Neural progenitor cell (in vitro differentiated cells): ENCODE results near the gene ERC2. TPM values are rescaled to one million over a fixed set of nuclear protein-coding genes. Genes with fewer than 3 reads are reported as not detected.

Source experiments
- DNase-seq: peaks from one replicate; pipeline ENCODE4 v3.0.0-alpha.2; 2016; ENCODE audit warnings: low spot score
- H2AFZ ChIP-seq: fragments of 200-600 bp; sonication (generic); replicated peaks from 2 replicates; pipeline ENCODE4 v1.6.1; 2016; ENCODE audit warnings: antibody characterized with exemption
- H3F3A ChIP-seq: fragments of 200-600 bp; sonication (generic); 2 replicates; pipeline ENCODE4 v1.6.1; 2016; ENCODE audit warnings: antibody characterized with exemption, low read depth
- H3K27ac ChIP-seq: fragments of 200-600 bp; sonication (generic); 2 replicates; pipeline ENCODE4 v1.5.1; 2016; ENCODE audit warnings: mild to moderate bottlenecking
- H3K27me3 ChIP-seq: fragments of 200-600 bp; sonication (generic); 2 replicates; pipeline ENCODE4 v1.6.1; 2016; ENCODE audit warnings: mild to moderate bottlenecking, moderate library complexity
- H3K36me3 ChIP-seq: fragments of 200-600 bp; sonication (generic); 2 replicates; pipeline ENCODE4 v1.5.1; 2016
- H3K4me1 ChIP-seq: fragments of 200-600 bp; sonication (generic); 2 replicates; pipeline ENCODE4 v1.6.1; 2016; ENCODE audit warnings: mixed run types
- H3K4me2 ChIP-seq: fragments of 200-600 bp; sonication (generic); 2 replicates; pipeline ENCODE4 v1.6.1; 2016
- H3K4me3 ChIP-seq: fragments of 200-600 bp; sonication (generic); 2 replicates; pipeline ENCODE4 v1.5.1; 2016
- H3K79me2 ChIP-seq: fragments of 200-600 bp; sonication (generic); 2 replicates; pipeline ENCODE4 v1.6.1; 2016; ENCODE audit warnings: low read depth
- H3K9ac ChIP-seq: fragments of 200-600 bp; sonication (generic); 2 replicates; pipeline ENCODE4 v1.6.1; 2016
- H3K9me3 ChIP-seq: fragments of 200-600 bp; sonication (generic); 2 replicates; pipeline ENCODE4 v1.5.1; 2016; ENCODE audit warnings: low read depth
- H4K20me1 ChIP-seq: fragments of 200-600 bp; sonication (generic); 2 replicates; pipeline ENCODE4 v1.6.1; 2016; ENCODE audit warnings: low read depth
- H3K27ac Mint-ChIP-seq: 3 replicates; pipeline ENCODE4 v1.8.0; 2021; ENCODE audit warnings: mixed read lengths
- H3K27me3 Mint-ChIP-seq: 2 replicates; pipeline ENCODE4 v1.8.0; 2022; ENCODE audit warnings: low read depth, mild to moderate bottlenecking, inconsistent platforms, moderate library complexity, mixed read lengths; ENCODE audit not compliant: insufficient read depth
- H3K36me3 Mint-ChIP-seq: 3 replicates; pipeline ENCODE4 v1.8.0; 2021; ENCODE audit warnings: mixed read lengths
- H3K4me1 Mint-ChIP-seq: 3 replicates; pipeline ENCODE4 v1.8.0; 2021; ENCODE audit warnings: mixed read lengths
- H3K4me3 Mint-ChIP-seq: 3 replicates; pipeline ENCODE4 v1.8.0; 2021; ENCODE audit warnings: mild to moderate bottlenecking, moderate library complexity, mixed read lengths
- H3K9me3 Mint-ChIP-seq: 3 replicates; pipeline ENCODE4 v1.8.0; 2020; ENCODE audit warnings: mixed read lengths
- EZH2 ChIP-seq: fragments of 200-600 bp; sonication (generic); IDR thresholded peaks from 2 replicates; pipeline ENCODE4 v1.6.1; 2017; ENCODE audit warnings: antibody characterized with exemption, mild to moderate bottlenecking, moderate library complexity
- EZH2phosphoT487 ChIP-seq: fragments of 200-600 bp; sonication (generic); IDR thresholded peaks from 2 replicates; pipeline ENCODE4 v1.6.1; 2017; ENCODE audit warnings: antibody characterized with exemption
- total RNA-seq: library from RNA; depleted of rRNA; stranded (reverse); fragments of >200 nt; gene quantifications from 2 replicates; pipeline ENCODE4 v1.2.3, GENCODE V29; 2015; ENCODE audit warnings: low replicate concordance
- TF ChIP-seq, protein P1 (sequence below): fragments of 200-600 bp; sonication (generic); IDR thresholded peaks from 2 replicates; pipeline ENCODE4 v1.5.1; 2017; ENCODE audit warnings: antibody characterized with exemption, mild to moderate bottlenecking

ERC2 gene
- total RNA-seq, 1 donor from 2014 or later = 24.8 TPM

DNA sequence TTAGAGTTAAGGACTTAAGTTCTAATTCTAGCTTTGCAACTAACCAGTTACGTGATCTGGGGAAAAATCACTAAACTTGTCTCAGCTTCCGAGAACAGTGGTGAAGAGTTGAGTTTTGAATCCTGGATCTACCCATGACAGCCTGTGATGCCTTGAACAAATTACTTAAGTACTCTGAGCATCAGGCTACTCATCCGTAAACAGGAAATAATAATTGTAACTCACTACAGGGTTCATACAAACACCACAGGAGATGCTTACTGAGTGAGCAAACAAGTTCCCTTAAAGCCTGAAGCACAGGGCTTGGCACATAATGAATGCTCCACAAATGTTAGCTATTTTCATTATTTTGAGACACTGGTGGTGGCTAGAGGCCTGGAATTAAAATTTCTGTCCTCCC is 158.8 kb downstream of the ERC2 start:
- no peaks in the 10 kb centered on the region for H3K27me3 Mint-ChIP-seq
- Histone ChIP-seq H3K9me3 (no peaks in the 10 kb centered on the region), H3K4me3 (no peak overlapping the region), H3K36me3 (no peaks in the 10 kb centered on the region), H3K27ac (no peak overlapping the region), H3K4me1 (no peaks in the 10 kb centered on the region), H2AFZ (no peak overlapping the region), H3F3A (no peaks in the 10 kb centered on the region), H4K20me1 (no peaks in the 10 kb centered on the region), H3K27me3 (no peaks in the 10 kb centered on the region), H3K9ac (no peak overlapping the region), H3K79me2 (no peaks in the 10 kb centered on the region), H3K4me2 (no peak overlapping the region)
- H3K4me3 Mint-ChIP-seq = no peak overlapping the region
- no peaks in the 10 kb centered on the region for H3K9me3 Mint-ChIP-seq
- no peak for DNase-seq
- H3K4me1 Mint-ChIP-seq = peaks cover 18% of the 10 kb centered on the region
- peak overlapping the region; percentile 39 for H3K27ac Mint-ChIP-seq
- no peak for TF ChIP-seq EZH2phosphoT487
- TF ChIP-seq, protein P1, sequence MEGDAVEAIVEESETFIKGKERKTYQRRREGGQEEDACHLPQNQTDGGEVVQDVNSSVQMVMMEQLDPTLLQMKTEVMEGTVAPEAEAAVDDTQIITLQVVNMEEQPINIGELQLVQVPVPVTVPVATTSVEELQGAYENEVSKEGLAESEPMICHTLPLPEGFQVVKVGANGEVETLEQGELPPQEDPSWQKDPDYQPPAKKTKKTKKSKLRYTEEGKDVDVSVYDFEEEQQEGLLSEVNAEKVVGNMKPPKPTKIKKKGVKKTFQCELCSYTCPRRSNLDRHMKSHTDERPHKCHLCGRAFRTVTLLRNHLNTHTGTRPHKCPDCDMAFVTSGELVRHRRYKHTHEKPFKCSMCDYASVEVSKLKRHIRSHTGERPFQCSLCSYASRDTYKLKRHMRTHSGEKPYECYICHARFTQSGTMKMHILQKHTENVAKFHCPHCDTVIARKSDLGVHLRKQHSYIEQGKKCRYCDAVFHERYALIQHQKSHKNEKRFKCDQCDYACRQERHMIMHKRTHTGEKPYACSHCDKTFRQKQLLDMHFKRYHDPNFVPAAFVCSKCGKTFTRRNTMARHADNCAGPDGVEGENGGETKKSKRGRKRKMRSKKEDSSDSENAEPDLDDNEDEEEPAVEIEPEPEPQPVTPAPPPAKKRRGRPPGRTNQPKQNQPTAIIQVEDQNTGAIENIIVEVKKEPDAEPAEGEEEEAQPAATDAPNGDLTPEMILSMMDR = no peak
- TF ChIP-seq EZH2 = no peak
- H3K36me3 Mint-ChIP-seq = no peaks in the 10 kb centered on the region

DNA sequence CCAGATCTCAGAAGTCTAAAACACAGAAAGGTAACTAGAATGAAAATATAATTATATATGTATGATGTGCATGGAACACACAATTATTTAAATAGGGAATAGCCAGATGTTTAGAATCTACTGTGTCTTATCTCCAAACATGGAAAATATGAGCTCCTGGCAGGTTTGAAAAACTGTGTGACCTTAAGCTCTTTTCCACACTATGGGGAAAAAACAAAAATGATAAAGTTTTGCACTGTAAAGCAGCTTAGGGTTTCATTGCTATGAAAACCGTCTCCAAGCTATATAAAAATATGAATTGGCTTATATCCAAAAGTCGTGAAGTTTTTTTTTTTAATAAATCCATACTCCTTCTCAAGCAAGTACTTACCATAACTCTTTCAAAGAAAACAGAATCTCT is 159.8 kb downstream of the ERC2 start:
- H2AFZ ChIP-seq = no peak overlapping the region
- no peak for DNase-seq
- H3F3A ChIP-seq = peaks cover under 1% of the 10 kb centered on the region
- no peak overlapping the region for H3K4me2 ChIP-seq
- H3K27me3 ChIP-seq = no peaks in the 10 kb centered on the region
- no peak overlapping the region for H3K9ac ChIP-seq
- Mint-ChIP-seq H3K27ac (no peak overlapping the region), H3K36me3 (no peaks in the 10 kb centered on the region), H3K4me1 (peaks cover 26% of the 10 kb centered on the region), H3K27me3 (no peaks in the 10 kb centered on the region), H3K9me3 (no peaks in the 10 kb centered on the region), H3K4me3 (no peak overlapping the region)
- H3K4me3 ChIP-seq = no peak overlapping the region
- peaks cover 4% of the 10 kb centered on the region for H3K4me1 ChIP-seq
- no peaks in the 10 kb centered on the region for H3K36me3 ChIP-seq
- no peaks in the 10 kb centered on the region for H4K20me1 ChIP-seq
- H3K9me3 ChIP-seq = no peaks in the 10 kb centered on the region
- H3K79me2 ChIP-seq = no peaks in the 10 kb centered on the region
- H3K27ac ChIP-seq = no peak overlapping the region
- TF ChIP-seq EZH2 (no peak), EZH2phosphoT487 (no peak)
- TF ChIP-seq, protein P1 = no peak

DNA sequence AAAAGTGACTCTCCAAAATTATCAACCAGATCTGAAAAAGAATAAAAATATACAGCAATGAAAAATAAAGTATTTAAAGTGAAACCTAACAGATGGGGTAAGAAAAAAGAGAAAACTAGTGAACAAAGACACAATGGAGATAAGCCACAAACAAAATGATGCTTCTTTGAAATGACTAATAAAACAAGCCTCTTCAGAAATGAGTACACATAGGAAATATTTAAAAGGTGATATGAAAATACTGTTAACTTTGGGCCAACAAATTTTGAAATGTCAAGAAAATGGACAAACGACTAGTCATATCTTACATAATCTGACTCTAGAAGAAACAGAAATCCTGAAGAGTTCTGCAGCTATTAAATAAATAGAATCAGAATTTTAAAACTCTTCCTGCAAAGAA is 164.2 kb downstream of the ERC2 start:
- Histone ChIP-seq H3K9ac (no peak overlapping the region), H3K27me3 (no peaks in the 10 kb centered on the region), H3F3A (peaks cover 10% of the 10 kb centered on the region), H2AFZ (no peak overlapping the region), H3K4me3 (no peak overlapping the region), H3K79me2 (no peaks in the 10 kb centered on the region), H3K36me3 (no peaks in the 10 kb centered on the region), H3K27ac (no peak overlapping the region), H3K4me1 (peaks cover 14% of the 10 kb centered on the region), H3K9me3 (no peaks in the 10 kb centered on the region), H3K4me2 (no peak overlapping the region), H4K20me1 (no peaks in the 10 kb centered on the region)
- TF ChIP-seq EZH2phosphoT487 (no peak), EZH2 (no peak)
- TF ChIP-seq, protein P1 = no peak
- no peaks in the 10 kb centered on the region for H3K9me3 Mint-ChIP-seq
- no peak overlapping the region for H3K27ac Mint-ChIP-seq
- peaks cover 22% of the 10 kb centered on the region for H3K4me1 Mint-ChIP-seq
- no peak overlapping the region for H3K4me3 Mint-ChIP-seq
- no peak for DNase-seq
- H3K27me3 Mint-ChIP-seq = no peaks in the 10 kb centered on the region
- no peaks in the 10 kb centered on the region for H3K36me3 Mint-ChIP-seq

DNA sequence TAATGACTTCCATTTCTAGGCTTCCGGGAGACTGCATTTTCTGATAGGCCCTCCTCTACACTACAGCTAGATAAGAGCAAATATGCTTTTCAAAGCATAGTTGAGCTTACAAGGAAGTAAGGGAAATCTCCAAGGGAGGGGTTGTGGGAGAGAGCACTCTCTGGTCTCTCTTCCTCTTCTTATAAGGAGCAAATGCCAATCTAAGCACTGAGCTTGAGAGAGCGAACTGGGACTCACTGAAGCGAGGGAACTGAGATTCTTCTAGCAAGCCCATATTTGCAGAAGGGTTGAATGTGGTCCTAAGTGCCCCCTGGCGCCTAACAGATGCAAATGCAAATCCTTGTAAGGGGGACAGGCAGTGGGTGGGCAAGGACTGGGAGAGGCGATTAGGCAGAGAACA is 164.8 kb downstream of the ERC2 start:
- Histone ChIP-seq H3F3A (peaks cover 10% of the 10 kb centered on the region), H2AFZ (no peak overlapping the region), H3K79me2 (no peaks in the 10 kb centered on the region), H3K27ac (no peak overlapping the region), H3K4me2 (peak overlapping the region; percentile 46), H3K4me1 (peaks cover 14% of the 10 kb centered on the region), H3K27me3 (no peaks in the 10 kb centered on the region), H3K4me3 (no peak overlapping the region), H3K36me3 (no peaks in the 10 kb centered on the region), H4K20me1 (no peaks in the 10 kb centered on the region), H3K9ac (no peak overlapping the region), H3K9me3 (no peaks in the 10 kb centered on the region)
- no peaks in the 10 kb centered on the region for H3K27me3 Mint-ChIP-seq
- H3K4me1 Mint-ChIP-seq = peaks cover 17% of the 10 kb centered on the region
- H3K36me3 Mint-ChIP-seq = no peaks in the 10 kb centered on the region
- no peak overlapping the region for H3K27ac Mint-ChIP-seq
- peak; percentile 87 for DNase-seq
- peaks cover 3% of the 10 kb centered on the region for H3K9me3 Mint-ChIP-seq
- no peak overlapping the region for H3K4me3 Mint-ChIP-seq
- TF ChIP-seq, protein P1 = peak; percentile 78
- no peak for TF ChIP-seq EZH2
